HG03439 (cell line): ENCODE measurements around the gene UXS1.
"Not testable (repeated sequence)": the region's sequence is repeated elsewhere in the genome, so short reads cannot be mapped to it uniquely, and the experiment has no call there.

Source experiments
- ATAC-seq: cut with Tn5 transposase; IDR thresholded peaks from one replicate; pipeline ENCODE4 v1.9.1; 2021; ENCODE audit warnings: mild to moderate bottlenecking, moderate library complexity; ENCODE audit not compliant: unreplicated experiment

UXS1 gene

GRCh38 chr2:106137731-106138521 lies 56.2 kb downstream of the UXS1 start:
- no peak for ATAC-seq

GRCh38 chr2:106131192-106131591 lies 62.9 kb downstream of the UXS1 start:
- ATAC-seq = not testable (repeated sequence)

- ATAC-seq = no peak
Measured at GRCh38 chr2:106130251-106130998, 63.7 kb downstream of the UXS1 start.

GRCh38 chr2:106129592-106129991 lies 64.5 kb downstream of the UXS1 start:
- ATAC-seq = no peak

GRCh38 chr2:106129150-106129549 lies 65.0 kb downstream of the UXS1 start:
- ATAC-seq = no peak

- ATAC-seq = no peak
Measured at GRCh38 chr2:106127776-106128268, 66.3 kb downstream of the UXS1 start.

GRCh38 chr2:106127282-106127771 lies 66.8 kb downstream of the UXS1 start:
- ATAC-seq = no peak

- ATAC-seq = no peak
Measured at GRCh38 chr2:106126705-106127281, 67.3 kb downstream of the UXS1 start.

GRCh38 chr2:106126295-106126694 lies 67.8 kb downstream of the UXS1 start:
- no peak for ATAC-seq

- ATAC-seq = no peak
Measured at GRCh38 chr2:106124905-106125549, 69.1 kb downstream of the UXS1 start.

- no peak for ATAC-seq
Measured at GRCh38 chr2:106124106-106124756, 69.9 kb downstream of the UXS1 start.

- no peak for ATAC-seq
Measured at GRCh38 chr2:106122157-106122556, 71.9 kb downstream of the UXS1 start.

- ATAC-seq = no peak
Measured at GRCh38 chr2:106120432-106120831, 73.7 kb downstream of the UXS1 start.

GRCh38 chr2:106119074-106119473 lies 75.0 kb downstream of the UXS1 start:
- no peak for ATAC-seq

- no peak for ATAC-seq
Measured at GRCh38 chr2:106117882-106118684, 76.0 kb downstream of the UXS1 start.

- no peak for ATAC-seq
Measured at GRCh38 chr2:106117347-106117746, 76.8 kb downstream of the UXS1 start.

- no peak for ATAC-seq
Measured at GRCh38 chr2:106116248-106116647, 77.9 kb downstream of the UXS1 start.

- ATAC-seq = no peak
Measured at GRCh38 chr2:106115665-106116064, 78.4 kb downstream of the UXS1 start.

GRCh38 chr2:106115250-106115649 lies 78.9 kb downstream of the UXS1 start:
- peak; percentile 69 for ATAC-seq

- no peak for ATAC-seq
Measured at GRCh38 chr2:106114166-106114565, 79.9 kb downstream of the UXS1 start.
